GM04504 (cell line): ENCODE data around the gene OTOGL.
"Not testable (repeated sequence)": the region's sequence is repeated elsewhere in the genome, so short reads cannot be mapped to it uniquely, and the experiment has no call there.

Experiments
- DNase-seq: peaks from one replicate; pipeline ENCODE4 v3.0.0-alpha.2; 2012; ENCODE audit warnings: low read depth

Gene OTOGL

DNA sequence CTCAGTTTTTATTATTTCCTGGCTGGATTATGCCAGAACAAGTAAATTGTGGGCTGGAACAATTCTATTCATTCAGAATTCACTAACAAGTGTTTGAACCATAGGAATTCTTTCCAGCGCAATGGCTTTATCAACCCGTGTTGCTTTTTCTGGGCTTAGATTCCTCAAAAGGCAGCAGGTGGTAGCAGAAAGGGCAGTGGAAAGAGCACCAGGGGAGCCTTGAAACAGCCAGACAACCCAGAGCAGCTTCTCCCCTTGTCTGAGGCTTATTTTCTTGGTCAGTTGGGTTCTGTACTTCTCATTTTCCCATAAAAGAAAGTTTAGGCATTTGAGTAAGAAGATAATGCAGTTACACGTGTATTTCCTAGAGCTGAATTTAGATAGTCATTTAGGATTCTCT, 130.7 kb downstream of the OTOGL start:
- no peak for DNase-seq

DNA sequence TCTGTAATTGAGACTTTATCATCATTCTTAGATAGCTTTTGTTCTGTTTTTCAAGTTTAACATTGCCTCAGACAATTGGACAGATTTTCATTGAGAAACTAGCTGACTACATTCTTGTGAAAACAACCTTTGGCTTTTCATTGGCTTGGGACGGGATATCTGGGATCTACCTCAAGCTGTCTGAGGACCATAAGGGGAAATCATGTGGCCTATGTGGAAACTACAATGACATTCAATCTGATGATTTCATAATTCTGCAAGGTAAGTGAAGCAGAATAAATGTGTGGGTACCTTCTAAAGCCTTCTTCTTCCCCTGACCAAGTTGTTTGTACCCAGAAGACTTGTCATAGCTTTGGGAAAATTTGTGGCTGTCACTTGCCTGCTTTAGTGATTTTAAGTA, 133.5 kb downstream of the OTOGL start:
- DNase-seq: no peak

DNA sequence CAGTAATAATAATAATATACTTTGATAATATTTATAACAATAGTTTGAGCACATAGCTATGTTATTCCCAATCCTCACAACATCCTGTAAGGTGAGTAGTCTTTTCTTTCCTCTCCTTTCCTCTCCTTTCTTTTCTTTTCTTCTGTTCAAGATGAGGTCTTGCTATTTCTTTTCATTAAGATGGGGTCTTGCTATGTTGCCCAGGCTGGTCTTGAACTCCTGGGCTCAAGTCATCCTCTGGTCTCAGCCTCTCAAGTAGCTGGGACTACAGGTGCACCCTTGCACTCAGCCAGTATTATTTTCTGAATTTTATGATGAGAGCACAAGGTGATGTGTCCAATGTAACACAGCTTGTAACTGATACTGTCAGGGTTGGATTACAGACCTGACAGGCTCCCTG, 134.6 kb downstream of the OTOGL start:
- no peak for DNase-seq

DNA sequence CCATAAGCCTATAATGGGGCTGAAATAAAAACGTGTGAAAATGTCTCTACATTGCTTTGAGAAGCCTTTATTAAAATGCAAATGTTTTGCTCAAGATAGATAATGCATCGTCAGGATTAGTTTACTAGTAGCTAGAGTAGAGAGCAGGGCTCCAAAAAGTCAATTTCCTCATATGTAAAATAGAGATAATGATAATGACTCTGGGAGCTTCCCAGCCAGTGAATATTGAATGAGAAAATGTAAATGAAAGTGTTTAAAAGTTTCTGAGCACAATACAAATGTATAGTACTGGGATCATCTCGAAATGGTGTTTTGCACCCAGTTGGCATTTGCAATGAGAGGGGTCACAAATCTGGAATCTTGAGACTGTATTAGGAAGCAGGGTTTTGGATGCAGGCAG, 135.3 kb downstream of the OTOGL start:
- DNase-seq: no peak

DNA sequence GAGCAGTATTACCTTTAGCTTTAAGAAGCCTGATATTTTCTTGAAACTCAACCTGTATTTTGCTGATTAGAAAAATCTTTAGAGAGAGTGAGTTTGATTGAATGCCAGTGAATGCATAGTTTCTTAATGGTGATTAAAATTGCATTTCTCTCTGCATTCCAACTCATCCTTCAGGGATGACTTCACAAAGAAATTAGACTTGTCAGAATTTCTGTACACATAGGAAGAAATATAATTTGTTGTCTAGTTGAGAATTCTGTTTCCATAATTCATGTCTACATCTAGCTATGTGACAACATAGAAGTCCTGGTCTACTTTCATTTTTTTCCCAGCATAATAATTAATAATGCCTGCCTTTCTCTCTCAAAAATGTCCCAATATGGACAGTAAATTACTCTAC, 136.6 kb downstream of the OTOGL start:
- no peak for DNase-seq

DNA sequence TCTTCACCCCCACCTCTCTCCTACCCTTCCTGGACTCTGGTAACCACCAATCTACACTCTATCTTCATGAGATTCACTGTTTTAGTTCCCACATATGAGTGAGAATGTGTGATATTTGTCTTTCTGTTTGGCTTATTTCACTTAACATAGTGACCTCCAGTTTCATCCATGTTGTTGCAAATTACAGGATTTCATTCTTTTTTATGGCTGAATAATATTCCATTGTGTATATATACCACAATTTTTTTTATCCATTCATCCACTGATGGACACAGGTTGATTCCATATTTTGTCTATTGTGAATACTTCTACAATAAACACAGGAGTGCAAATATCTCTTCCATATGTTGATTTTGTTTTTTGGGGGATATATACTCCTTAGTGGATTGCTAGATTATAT, 140.5 kb downstream of the OTOGL start:
- no peak for DNase-seq

DNA sequence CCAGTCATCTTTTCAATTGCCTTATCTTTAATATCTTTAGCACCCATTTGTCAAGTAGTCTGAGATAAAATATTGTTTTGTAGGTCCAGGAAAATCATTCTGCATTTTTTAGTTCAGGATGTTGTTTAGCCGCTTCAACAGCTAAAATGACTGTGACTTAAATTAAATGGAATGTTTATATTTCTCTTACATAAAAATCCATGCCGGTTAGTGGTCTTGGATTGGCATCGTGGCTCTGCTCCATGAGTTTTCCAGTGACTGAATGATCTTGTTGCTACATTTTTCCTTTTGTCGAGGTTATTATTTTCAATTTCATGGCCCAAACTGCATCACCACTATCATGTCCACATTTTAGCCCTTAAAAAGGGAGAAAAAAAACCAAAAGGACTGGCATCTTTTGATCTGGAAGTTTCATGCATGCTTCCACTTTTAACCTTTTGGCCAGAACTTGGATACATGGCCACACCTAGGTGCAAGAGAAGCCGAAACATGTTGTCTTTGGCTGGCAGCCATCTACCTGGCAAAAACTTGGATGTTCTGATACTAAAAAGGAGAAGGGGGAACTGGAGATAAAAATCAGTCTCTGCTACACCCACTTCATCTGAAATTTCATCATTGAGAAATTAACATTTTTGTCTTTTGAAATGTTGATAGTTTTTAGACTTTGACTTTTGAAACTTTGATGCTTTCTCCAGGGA, 142.4 kb downstream of the OTOGL start:
- no peak for DNase-seq

DNA sequence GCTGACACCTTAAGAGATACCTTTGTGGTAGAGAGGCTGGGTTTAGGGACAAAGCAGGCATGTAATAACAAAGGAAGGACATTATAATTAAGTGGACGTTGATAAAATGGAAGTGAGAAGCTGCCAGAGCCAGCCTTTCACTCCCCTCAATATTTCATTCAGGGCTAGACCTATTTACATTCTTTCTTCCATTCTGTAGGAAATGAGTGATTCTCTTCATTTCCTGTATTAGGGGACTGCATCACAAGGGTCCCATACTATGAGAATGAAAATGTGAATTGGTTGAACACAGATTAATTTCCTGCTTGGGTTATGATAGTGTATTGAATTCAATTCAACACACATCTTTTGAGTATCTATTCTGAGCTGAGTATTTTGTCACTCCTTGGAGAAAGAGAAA, 143.0 kb downstream of the OTOGL start:
- DNase-seq: no peak

DNA sequence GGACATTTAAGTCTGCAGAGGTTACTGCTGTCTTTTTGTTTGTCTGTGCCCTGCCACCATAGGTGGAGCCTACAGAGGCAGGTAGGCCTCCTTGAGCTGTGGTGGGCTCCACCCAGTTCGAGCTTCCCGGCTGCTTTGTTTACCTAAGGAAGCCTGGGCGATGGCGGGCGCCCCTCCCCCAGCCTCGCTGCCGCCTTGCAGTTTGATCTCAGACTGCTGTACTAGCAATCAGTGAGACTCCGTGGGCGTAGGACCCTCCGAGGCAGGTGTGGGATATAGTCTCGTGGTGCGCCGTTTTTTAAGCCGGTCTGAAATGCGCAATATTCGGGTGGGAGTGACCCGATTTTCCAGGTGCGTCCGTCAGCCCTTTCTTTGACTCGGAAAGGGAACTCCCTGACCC, 150.2 kb downstream of the OTOGL start:
- DNase-seq: not testable (repeated sequence)

DNA sequence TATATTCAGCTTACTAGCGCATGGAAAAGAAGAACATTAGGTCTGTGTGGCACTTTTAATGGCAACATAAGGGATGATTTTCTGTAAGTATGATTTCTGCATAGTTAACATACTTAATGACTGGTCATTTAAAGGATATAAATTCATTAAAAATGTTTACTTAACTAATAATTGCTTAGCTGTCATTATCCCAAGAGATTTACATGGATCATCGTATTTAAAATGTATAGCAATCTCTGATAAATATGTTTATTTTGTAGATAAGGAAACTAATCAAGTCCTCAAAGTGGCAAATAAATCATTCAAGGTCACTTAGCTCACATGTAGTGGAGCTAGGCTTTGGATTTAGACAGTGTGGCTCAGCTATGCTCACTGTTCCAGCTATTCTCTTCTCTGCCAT, 158.6 kb downstream of the OTOGL start:
- DNase-seq: no peak

DNA sequence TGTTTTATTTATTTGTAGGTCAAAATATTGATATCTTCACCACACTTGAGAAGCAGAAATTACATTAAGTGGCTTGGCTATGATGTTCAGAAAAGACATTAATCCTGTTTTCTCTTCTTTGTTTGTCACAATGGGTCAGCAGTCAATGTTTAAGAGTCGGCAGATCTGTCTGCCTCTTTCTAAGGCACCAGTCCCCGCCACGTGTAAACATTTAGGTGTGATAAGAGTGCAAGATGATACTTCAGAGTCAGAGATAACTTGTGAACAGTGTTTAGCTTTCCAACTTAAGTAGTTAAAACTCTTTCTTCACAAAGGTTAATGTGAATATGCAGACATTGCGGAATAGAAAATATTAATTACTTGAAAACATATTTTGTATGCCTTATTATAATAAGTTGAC, 160.9 kb downstream of the OTOGL start:
- DNase-seq: no peak

DNA sequence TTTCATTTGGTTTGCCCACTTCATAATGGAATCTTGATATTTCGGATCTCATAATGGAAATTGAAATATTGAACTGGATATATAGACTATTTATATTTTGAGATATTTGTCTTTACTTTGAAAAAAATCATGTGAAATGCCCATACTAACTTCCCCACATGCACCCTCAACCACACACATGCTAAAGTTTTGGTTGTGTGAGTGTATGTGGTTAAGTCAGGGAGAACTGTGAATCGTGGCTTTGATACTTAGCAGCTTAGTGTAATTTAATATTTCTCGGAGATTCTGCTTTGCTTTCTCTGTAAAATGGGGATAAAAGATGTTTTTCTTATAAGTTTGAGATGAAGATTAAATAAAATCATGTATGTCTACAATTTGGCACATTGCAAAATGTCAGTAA, 162.1 kb downstream of the OTOGL start:
- DNase-seq: no peak

DNA sequence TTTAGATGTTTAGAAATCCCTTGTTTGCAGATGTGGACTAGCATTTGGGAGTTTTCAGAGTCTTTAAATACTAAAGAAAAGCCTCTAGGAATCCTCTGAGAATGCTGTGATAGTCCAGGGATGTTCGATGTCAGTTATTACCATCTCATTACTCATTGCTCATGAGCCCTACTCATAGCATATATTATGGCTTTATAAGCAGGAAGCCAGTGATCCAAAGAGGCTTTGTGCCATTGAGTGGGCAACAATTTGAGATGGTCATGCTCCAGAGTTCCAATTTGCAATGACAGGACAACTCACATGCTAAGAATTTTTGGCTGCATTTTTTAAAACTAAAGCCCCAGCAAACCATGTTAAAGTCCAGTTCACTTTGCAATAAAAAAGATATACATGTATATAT, 163.0 kb downstream of the OTOGL start:
- DNase-seq: no peak

DNA sequence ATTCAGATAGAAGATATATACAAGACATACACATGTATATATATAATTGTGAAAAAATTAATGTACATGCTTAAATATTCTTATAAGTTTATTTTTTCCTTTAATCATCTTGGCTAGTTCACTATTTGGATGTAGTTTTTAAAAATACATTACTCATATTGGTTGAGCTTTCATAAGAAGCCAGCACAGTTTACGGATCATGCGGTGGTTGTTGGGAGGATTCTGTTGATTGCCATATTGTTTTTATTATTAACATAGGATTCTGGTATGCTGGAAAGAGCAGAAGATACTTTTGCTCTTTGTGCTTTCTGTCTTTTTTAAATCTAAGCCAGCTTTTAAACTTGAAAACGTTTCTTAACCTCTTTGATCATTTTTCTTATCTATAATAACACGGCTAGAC, 163.4 kb downstream of the OTOGL start:
- DNase-seq: no peak

DNA sequence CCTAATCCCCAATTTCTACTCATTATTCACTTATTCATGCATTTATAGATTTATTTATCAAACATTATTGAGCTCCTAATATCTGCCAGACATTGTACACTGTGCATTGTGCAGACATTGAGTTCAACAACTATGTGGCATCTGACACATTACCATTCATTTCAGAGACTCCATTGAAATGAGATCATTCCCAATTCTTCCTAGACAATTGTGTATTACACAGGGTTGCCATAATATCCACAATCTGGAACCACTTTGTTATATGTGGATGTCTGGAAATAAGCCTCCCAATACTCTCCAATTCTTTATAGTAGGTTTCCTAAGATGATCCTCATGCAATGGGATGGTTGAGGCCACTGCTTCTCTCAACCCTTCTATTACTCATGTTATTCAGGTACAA, 165.0 kb downstream of the OTOGL start:
- no peak for DNase-seq

DNA sequence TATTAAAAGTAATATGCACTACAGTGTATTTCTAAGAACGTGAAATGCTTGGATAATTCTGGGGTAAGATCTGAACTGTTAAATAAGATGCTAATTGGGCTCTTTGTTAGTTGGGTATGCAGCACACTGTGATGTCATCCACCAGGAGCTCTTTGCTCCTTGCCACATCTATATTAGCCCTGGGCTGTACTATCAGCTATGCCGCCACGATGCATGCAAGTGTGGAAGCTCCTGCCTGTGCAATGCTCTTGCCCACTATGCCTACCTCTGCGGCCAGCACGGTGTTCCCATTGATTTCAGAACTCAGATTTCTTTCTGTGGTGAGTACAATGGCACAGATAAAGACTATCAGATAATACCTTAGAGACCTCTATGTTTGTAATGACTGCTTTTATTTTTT, 165.6 kb downstream of the OTOGL start:
- DNase-seq: no peak

DNA sequence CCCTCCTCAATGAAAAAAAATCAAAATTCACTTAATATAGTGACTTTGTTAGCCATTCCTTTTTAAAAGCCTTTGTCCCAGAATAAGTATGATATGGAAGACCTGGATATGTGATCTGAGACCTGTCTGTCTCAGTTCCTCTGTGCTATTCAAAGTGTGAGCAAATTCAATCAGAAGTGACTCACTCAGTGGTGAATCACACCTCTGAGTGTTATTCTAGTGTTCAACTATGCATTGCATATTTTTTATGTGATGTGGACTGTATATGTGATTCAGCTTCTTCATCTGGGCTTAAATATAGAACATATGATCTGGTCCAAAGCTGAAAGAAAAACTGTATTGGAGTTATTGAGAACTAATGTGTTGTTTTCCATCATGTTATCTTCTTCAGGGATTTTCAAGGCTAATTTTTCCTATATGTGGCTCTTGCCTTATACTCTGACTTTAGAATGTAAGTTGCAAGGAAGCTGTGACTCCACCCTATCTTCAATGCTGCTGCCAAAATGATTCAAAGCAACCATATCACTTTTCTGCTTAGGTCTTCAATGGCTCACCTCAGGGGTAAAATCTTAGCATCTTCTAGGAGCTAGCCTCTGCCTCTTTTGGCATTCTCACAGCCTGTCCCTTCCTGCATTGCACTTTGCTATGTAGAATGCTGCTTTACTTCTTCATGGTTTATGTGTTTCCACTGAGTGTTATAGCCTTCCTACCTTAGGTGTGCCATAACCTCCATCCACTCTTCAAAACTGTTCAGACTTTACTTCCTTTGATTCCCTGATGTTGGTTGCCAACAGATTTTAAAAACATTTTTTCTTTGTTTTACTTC, 169.8 kb downstream of the OTOGL start:
- no peak for DNase-seq

DNA sequence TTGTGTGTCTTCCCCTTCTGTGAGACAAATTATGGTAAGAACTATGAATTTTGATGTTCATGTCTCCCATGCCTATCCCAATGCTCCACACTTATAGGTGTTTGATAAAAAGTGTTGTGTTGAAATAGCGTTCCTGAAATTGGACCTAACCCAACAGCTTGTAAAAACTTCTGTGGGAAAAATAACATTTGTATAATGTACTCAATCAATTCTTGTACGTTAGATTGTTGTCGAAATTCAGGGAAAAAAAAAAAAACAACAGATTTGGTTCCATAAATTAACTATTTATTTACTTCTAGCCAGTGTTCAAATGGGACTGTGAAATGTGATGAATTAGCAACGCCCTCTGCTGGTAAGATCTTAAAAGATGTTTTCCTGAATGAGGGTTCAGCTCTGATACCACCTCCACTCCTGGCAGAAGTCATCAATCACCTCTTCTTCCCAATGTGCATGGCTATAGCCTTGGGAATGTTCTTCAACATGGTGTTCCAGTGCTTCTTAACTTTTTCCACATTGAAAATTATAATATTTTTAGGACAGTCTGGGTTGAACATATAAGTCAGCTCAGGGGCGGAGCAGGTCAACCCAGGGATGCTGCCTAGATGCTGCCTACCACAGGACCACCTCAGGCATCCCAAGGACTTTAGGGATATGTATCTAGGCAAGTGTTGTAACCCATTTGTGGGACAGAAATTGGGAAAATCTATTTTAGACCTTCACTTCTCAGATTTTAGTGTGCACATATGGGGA, 170.6 kb downstream of the OTOGL start:
- DNase-seq: no peak

DNA sequence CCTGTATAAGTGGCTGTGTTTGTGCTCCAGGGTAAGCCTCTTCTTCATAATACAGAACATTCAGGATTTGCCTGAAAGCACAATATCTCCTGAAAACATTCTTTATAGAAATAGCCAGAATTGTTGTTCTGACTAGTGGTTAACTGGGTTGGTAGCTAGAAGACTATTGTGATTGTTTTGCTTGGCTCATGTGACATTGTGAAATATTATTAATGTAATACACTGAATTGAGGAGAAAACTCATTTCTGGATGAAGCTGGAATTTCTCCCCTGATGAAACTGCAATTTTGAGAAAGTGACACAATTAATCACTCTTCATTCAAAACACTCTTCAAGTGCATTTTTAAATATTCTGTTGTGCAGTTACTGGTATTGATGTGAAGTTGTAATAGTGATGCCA, 172.4 kb downstream of the OTOGL start:
- no peak for DNase-seq

DNA sequence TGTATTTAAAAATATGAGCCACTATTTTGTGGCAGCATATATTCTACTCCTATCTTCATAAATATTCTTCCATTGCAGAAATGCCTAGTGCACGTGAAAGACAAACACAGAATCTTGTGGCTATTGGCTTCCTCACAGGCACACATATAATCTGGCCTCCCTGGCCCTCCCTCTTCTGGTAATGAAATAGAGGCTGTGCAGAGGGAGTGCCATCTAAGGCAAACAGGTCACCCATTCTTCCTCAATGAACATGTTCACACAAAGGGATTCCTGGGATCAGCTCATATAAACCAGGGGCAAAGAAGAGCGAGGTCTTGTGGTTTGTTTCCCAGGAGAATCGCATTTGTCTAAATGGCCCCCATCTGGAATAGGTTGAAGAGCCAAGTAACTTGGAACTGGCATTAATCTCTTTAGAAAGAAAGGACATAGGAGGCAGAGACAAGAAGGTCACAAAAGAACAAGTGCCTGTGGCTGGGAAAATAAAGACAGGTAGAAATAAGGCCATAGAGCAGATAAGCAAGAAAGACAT, 173.1 kb downstream of the OTOGL start:
- DNase-seq: no peak

DNA sequence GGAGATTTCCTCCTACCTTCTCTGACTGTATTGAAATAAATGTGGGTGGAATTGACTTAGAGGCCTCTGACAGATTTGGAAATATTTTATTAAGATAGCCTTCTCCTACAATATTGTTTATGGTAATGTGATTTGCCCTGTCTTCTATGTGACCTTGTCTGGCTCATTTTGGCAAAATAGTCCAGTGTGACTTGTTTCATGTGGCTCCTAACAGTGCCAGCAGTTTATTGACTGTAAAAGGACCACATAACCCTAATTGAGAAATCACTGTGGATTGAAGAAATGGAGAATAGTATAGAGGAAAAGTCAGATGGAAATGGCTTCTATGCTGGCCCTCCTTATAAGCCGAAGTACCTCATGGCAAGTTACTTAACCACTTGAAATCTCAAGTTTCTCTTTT, 173.8 kb downstream of the OTOGL start:
- DNase-seq: no peak

DNA sequence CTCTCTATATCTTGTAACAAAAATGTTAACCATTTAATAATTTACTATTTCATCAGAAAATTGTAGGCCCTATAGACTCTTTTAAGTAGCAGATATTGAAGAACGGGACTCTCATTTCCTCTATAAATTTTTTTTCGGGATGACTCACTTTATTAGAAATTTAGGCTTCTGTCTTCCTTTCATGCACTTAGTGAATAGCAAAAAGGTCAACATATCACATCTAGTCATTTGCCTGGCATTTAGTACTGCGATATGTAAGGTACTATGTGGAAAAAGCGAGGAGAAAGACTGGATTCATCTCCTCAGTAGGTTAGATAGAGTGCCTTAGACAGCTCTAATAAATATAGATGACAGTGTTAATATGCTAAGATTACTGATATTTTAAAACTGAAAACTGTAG, 178.4 kb downstream of the OTOGL start:
- no peak for DNase-seq

DNA sequence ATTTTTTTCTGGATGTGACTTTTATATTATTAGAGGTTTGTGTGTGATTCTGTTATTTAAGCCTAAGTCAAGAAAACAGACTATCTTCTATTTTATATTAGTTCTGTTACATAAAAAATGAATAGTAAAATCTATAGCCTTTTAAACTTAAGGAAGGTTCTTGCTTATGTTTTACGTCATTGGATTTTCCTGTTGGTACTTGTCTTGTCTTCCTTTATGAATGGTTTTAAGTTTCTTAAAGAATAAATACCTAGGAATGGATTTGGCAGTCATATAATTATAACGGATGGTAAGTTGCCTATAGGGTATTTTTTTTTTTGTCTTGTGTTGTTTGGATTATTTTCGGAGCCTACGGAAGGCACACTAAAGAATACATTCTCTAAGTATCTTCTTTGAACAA, 182.9 kb downstream of the OTOGL start:
- DNase-seq: no peak
